Measurements from ENCODE around the gene BYSL. TPM values are rescaled to one million over a fixed set of nuclear protein-coding genes. Genes with fewer than 3 reads are reported as not detected.
A peak's percentile ranks its signal among the peaks of the same experiment; 100 is the strongest.

BYSL gene
- total RNA-seq, 1 experiment from 2014 or later, result 58.0 TPM

DNA sequence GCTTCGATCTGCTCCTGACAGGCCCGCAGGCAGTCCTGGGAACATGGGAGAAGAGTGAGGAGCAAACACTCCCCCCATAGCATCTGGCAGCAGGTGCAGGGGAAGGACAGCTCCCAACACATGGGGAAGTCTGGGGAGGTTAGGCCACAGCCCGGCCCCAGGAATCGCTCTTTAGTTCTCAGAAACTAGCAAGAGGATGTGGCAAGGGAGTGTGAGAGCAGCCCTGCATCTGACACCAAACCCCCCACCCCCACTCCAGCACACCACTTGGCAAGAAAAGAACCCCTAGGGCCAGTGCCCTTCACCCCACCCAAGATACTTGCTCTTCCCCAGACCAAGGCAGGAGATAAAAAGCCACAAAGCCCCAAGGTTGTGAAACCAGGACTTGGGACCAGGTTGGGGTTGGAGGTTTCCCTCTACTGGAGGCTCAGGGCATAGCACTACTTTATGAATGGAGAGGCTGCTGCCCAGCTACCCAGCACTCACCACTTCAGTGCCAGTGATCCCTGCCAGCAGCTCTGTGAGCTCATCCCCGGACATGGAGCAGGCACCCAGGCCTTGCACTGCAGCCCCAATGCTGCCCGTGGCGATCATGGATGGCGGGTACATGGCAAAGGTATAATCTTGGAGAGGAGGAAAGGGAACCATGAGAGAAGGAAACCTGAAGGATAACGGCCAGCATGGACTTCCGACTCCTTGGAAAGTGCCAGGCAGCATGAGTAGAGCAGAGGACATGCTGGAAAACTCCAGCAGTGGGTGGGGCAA, 15.0 kb downstream of the BYSL start:
- TF ChIP-seq, protein P1, sequence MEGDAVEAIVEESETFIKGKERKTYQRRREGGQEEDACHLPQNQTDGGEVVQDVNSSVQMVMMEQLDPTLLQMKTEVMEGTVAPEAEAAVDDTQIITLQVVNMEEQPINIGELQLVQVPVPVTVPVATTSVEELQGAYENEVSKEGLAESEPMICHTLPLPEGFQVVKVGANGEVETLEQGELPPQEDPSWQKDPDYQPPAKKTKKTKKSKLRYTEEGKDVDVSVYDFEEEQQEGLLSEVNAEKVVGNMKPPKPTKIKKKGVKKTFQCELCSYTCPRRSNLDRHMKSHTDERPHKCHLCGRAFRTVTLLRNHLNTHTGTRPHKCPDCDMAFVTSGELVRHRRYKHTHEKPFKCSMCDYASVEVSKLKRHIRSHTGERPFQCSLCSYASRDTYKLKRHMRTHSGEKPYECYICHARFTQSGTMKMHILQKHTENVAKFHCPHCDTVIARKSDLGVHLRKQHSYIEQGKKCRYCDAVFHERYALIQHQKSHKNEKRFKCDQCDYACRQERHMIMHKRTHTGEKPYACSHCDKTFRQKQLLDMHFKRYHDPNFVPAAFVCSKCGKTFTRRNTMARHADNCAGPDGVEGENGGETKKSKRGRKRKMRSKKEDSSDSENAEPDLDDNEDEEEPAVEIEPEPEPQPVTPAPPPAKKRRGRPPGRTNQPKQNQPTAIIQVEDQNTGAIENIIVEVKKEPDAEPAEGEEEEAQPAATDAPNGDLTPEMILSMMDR (IDR thresholded peaks at IDR 0.05; ENCODE audit: unreplicated experiment), result peak; percentile 76
- no TSS peak for BruUV-seq (replicated peaks)
- Mint-ChIP-seq H3K36me3 (ENCODE audit: insufficient read depth, unreplicated experiment) (peaks cover 94% of the 10 kb centered on the region), H3K27ac (ENCODE audit: low read depth, unreplicated experiment) (peak overlapping the region; percentile 25), H3K9me3 (ENCODE audit: unreplicated experiment) (no peaks in the 10 kb centered on the region), H3K4me1 (ENCODE audit: insufficient read depth, unreplicated experiment) (peaks cover 31% of the 10 kb centered on the region), H3K27me3 (ENCODE audit: insufficient read depth, unreplicated experiment) (no peaks in the 10 kb centered on the region), H3K4me3 (ENCODE audit: unreplicated experiment) (no peak overlapping the region)
- ChIA-PET CTCF (interaction anchor here (0.5 to 10.1 kb wide), 26 partner anchors 8 to 1353 kb away, joined by 3 to 117 read pairs (median 4); partner anchors contain the start of genes BYSL, MED20, TAF8 and TOMM6), POLR2A (interaction anchor here (1.0 to 14.4 kb wide), 4 partner anchors 14 to 135 kb away, joined by 4 to 157 read pairs (median 72); partner anchors contain the start of genes BYSL, MED20 and TAF8)
- DNase-seq (ENCODE audit: unreplicated experiment), result peak; percentile 93
- intact Hi-C loops (cut with micrococcal nuclease), result loop anchor here (1.0 to 5.0 kb wide), 6 partner anchors 16 to 149 kb away; partner anchors contain the start of genes TOMM6 and USP49

DNA sequence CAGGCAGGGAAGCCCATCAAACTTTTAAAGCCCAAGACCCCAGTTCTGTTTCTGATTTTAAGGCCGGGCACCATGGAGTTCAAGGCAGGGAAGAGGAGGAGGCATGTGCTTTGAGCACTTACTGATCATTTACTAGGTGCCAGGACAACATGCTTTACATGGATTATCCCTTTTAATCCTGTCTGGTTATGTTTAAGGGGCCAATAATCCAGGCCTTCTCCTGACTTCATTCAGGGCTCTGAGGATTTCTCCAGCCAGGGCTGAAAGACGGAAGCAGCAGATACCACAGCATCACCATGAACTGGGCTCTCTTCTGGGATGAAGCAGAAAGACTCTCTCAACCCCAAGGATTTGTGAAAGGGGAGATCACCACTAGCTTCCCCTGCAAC, 16.2 kb downstream of the BYSL start:
- BruUV-seq (replicated peaks), result no TSS peak
- TF ChIP-seq, protein P1 (IDR thresholded peaks at IDR 0.05; ENCODE audit: unreplicated experiment), result no peak
- Mint-ChIP-seq H3K4me3 (ENCODE audit: unreplicated experiment) (no peak overlapping the region), H3K36me3 (ENCODE audit: insufficient read depth, unreplicated experiment) (peaks cover 84% of the 10 kb centered on the region), H3K4me1 (ENCODE audit: insufficient read depth, unreplicated experiment) (peaks cover 31% of the 10 kb centered on the region), H3K9me3 (ENCODE audit: unreplicated experiment) (no peaks in the 10 kb centered on the region), H3K27ac (ENCODE audit: low read depth, unreplicated experiment) (no peak overlapping the region), H3K27me3 (ENCODE audit: insufficient read depth, unreplicated experiment) (no peaks in the 10 kb centered on the region)
- CTCF ChIA-PET, result interaction anchor here (0.7 to 10.1 kb wide), 7 partner anchors 15 to 151 kb away, joined by 3 to 117 read pairs (median 6); partner anchors contain the start of genes BYSL, MED20 and TAF8
- DNase-seq (ENCODE audit: unreplicated experiment), result no peak
- POLR2A ChIA-PET, result interaction anchor here (0.5 to 14.4 kb wide), 3 partner anchors 15 to 109 kb away, joined by 3 to 157 read pairs (median 136); partner anchors contain the start of genes BYSL, MED20 and TAF8
- intact Hi-C loops (cut with micrococcal nuclease), result loop anchor here (5.0 kb wide), 1 partner anchor 150 kb away; the partner anchor contains the start of gene TOMM6

DNA sequence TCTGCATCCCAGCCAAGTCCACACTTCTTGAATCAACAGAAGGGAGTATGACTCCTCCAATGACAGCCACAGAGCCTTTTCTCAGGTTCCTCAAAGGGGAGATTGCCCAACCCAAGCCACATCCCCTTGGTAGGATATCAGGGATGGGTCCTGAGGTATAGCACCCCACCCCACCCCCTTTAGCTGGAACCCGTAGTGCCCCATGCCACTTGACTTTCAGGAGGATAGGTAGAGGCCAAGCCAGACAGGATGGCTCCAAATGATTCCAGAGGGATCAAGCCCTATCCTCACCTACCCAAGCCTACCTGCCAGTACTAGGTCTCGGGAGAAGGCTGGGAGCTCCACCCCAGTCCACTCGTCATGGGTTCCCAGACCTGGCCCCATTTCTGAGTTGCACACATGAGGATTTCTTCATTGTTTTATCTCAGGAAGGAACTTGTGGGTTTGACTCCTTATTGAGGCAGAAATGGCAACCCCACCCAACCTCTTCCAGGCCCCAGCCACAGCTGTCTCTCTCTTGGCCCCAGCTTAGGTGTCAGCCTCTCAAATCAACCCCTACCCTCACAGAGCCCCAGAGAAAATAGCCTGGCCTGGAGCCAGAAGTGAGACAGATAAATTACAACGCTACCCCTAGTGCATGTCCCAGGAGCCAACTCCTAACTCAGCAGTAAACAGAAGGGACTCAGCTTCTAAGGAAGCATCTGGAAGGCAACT, 16.7 kb downstream of the BYSL start:
- TF ChIP-seq, protein P1 (IDR thresholded peaks at IDR 0.05; ENCODE audit: unreplicated experiment), result no peak
- Mint-ChIP-seq H3K9me3 (ENCODE audit: unreplicated experiment) (no peaks in the 10 kb centered on the region), H3K27ac (ENCODE audit: low read depth, unreplicated experiment) (peak overlapping the region; percentile 7), H3K27me3 (ENCODE audit: insufficient read depth, unreplicated experiment) (no peaks in the 10 kb centered on the region), H3K4me3 (ENCODE audit: unreplicated experiment) (no peak overlapping the region), H3K4me1 (ENCODE audit: insufficient read depth, unreplicated experiment) (peaks cover 31% of the 10 kb centered on the region), H3K36me3 (ENCODE audit: insufficient read depth, unreplicated experiment) (peaks cover 78% of the 10 kb centered on the region)
- ChIA-PET POLR2A (interaction anchor here (1.5 to 14.4 kb wide), 4 partner anchors 15 to 157 kb away, joined by 3 to 157 read pairs (median 74); partner anchors contain the start of genes BYSL, MED20 and TAF8), CTCF (interaction anchor here (0.7 to 10.1 kb wide), 8 partner anchors 13 to 152 kb away, joined by 3 to 117 read pairs (median 5); partner anchors contain the start of genes BYSL, MED20 and TAF8)
- DNase-seq (ENCODE audit: unreplicated experiment), result no peak
- BruUV-seq (replicated peaks), result no TSS peak
- intact Hi-C loops (cut with micrococcal nuclease), result loop anchor here (5.0 kb wide), 1 partner anchor 151 kb away; the partner anchor contains the start of gene TOMM6

Data from MCF 10A (cell line).